ENCODE results near the gene APOL4. TPM values are rescaled to one million over a fixed set of nuclear protein-coding genes. Genes with fewer than 3 reads are reported as not detected.

APOL4 gene, protein sequence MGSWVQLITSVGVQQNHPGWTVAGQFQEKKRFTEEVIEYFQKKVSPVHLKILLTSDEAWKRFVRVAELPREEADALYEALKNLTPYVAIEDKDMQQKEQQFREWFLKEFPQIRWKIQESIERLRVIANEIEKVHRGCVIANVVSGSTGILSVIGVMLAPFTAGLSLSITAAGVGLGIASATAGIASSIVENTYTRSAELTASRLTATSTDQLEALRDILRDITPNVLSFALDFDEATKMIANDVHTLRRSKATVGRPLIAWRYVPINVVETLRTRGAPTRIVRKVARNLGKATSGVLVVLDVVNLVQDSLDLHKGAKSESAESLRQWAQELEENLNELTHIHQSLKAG
- 0.10 TPM in 1 of 5 replicates, not detected in the others for total RNA-seq (2022; extraction: Qiagen RNA extraction; ENCODE audit: low read depth)

DNA sequence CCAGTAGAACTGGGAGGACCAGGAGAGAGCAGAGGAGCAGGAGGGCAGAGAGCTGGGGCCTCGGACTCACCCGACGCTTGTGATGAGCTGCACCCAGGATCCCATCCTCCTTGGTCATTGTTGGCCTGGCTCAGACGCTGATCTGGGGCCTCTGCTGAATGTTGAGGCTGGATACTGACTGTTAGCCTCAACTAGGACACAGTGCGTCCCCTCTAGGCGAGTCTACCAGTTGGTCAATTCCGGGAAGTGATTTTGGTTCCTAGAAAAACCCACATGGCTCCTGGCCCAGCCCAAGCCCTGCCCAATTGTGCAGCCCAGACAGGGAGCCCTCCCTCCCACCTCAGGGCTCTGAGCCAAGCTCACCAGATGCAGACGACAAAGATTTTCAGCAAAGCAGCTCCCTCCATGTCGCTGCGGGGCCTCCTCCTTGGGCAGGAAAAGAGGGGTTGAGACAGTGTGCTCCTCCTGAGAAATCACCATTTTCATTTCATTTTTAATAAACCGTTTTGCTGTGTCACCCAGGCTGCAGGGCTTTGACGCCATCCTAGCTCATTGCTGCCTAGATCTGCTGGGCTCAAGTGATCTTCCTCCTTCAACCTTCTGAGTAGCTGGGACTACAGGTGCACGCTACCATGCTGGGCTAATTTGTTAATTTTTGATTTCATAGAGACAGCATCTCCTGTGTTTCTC, at the start of gene APOL4:
Gene APOL4, minus strand, starts transcription at position 180 of the 690 bp plus-strand sequence. Its CDS starts 75 bp downstream, at position 105.

DNA sequence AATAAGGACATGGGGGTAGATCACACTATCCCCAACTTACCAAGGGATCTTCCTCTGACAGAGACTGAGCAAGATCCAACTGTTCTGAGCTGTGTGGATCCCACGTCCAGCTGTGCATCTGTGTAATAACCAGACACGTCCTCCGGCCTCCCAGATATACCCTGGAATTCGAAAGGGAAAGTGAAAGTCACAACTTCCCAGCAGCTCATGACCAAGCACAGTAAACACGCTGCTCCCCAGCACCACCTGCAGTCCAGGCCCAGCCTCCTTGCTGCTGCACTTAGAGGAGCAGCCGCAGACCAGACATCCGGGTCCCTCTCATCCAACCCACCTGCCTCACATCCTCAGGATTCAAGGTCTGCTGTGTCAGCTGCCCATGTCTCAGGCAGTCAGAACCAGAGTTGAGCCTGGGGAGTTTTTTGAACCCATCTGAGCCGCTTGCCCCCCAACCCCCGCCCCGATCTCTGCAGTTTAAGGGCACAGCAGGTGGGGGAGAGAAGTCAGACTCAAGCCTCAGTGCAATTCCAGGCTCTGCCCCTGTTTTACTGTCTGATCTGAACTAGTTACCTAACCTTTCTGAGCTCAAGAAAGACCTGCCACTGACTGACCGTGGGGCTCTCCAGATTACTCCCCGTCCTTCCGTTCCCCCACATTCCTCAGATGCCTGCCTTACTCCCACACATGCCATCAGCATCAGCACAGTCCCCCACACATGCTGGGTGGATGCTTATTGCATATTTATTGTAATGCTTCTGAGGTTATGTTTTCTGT, 38.0 kb upstream of the APOL4 start, which contains the start of gene APOL2:
Gene APOL2, minus strand, starts transcription at position 127 of the 771 bp plus-strand sequence. CDS start 6,365 bp downstream, outside the sequence.

DNA sequence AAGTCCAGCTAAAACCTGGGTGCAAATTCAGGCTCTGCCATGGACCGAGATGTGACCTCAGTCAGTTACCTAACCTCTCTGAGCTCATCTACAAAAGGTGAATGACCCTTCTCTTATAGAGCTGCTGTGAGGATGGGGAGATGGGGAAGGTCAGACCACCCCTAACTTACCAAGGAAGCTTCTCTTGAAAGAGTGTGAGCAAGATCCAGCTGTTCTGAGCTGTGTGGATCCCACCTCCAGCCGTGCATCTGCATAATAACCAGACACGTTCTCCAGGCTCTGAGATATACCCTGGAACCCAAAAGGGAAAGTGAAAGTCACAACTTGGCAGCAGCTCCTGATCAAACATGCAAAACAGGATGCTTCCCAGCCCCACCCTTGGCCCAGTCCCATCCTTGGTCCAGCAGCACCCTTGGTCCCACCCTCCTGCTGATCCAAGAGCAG, 41.1 kb downstream of the APOL4 start, which contains the start of gene APOL3:
Gene APOL3, minus strand, starts transcription at position 257 of the 444 bp plus-strand sequence. CDS start 11,700 bp downstream, outside the sequence.

Other genes starting within 250 kb of the APOL4 start
- gene RBFOX2, start 173.0 kb downstream of the APOL4 start, total RNA-seq (2022; extraction: Qiagen RNA extraction; ENCODE audit: low read depth): 21.7 to 32.2 TPM (median 27.9 TPM) in 5 replicates
- gene APOL3, start 41.1 kb downstream of the APOL4 start, total RNA-seq (2022; extraction: Qiagen RNA extraction; ENCODE audit: low read depth): not detected in 5 replicates
- gene APOL2, start 37.7 kb upstream of the APOL4 start, total RNA-seq (2022; extraction: Qiagen RNA extraction; ENCODE audit: low read depth): 43.4 to 53.1 TPM (median 50.6 TPM) in 5 replicates
- gene APOL1, start 51.3 kb upstream of the APOL4 start, total RNA-seq (2022; extraction: Qiagen RNA extraction; ENCODE audit: low read depth): 11.4 to 17.7 TPM (median 15.9 TPM) in 5 replicates
- 145 to 175 TPM (median 165 TPM) in 5 replicates for gene MYH9, start 186.2 kb upstream of the APOL4 start, total RNA-seq (2022; extraction: Qiagen RNA extraction; ENCODE audit: low read depth)

Measured in A549 treated with GW870086 at 1 μM for 4 hours (cell line).